ENCODE results near the gene THRA.

GRCh38 chr17:40113110-40113906 lies 50.5 kb downstream of the THRA start:
- no peak for TF ChIP-seq POLR2A (IDR thresholded peaks at IDR 0.05; ENCODE audit: low read depth, low read length)
- peak; percentile 59; the same call in 1 of the 2 replicates for TF ChIP-seq POLR2AphosphoS5 (IDR thresholded peaks at IDR 0.05; ENCODE audit: low read depth, low read length)

All from GM12892 (cell line).